K562 (cell line): Measurements from ENCODE around the gene THSD8. TPM values are rescaled to one million over a fixed set of nuclear protein-coding genes. Genes with fewer than 3 reads are reported as not detected.

Experiments used
- ATAC-seq: fragments of 200-7000 bp; cut with Tn5 transposase; 3 replicates; pipeline ENCODE4 v1.9.1; 2020; ENCODE audit warnings: moderate library complexity
- BruUV-seq: library from RNA; stranded (reverse); fragments of 400-500 nt; replicated peaks from 2 replicates; lab custom pipeline; 2021; lab: Mats Ljungman, UMichigan
- CTCF ChIA-PET: fragments of 300-600 bp; formaldehyde crosslinking; extraction: SDS; loops from one replicate; lab custom pipeline; 2021; ENCODE audit warnings: low intra/inter-chr PET ratio; lab: Yijun Ruan, JAX
- POLR2A ChIA-PET: fragments of 300-600, 350-650 bp; sonication (Branson Sonifier 250); formaldehyde crosslinking; extraction: SDS; loops from one replicate; lab custom pipeline; 2021; ENCODE audit warnings: antibody characterized with exemption, inconsistent platforms; lab: Yijun Ruan, JAX
- DNase-seq, 4 experiments: peaks; one replicate each; pipeline versions ENCODE4 v3.0.0 to v3.0.0-alpha.2; 2011 to 2018; ENCODE audit warnings: low spot score in 3 of 4, mixed read lengths in 3 of 4; ENCODE audit errors: extremely low read depth in 1 of 4
- FAIRE-seq: peaks from 2 replicates; lab custom pipeline; 2011; peaks lifted over from hg19 to GRCh38; lab: Jason Lieb, UNC
- H2AFZ ChIP-seq: 2 replicates; pipeline ENCODE4 v1.6.0; 2011; ENCODE audit warnings: low read depth, low read length, control low read depth, inconsistent platforms
- H3K27ac ChIP-seq: fragments of 200-600 bp; 3 replicates; pipeline ENCODE4 v1.8.0; 2011; ENCODE audit warnings: low read depth, mild to moderate bottlenecking, control low read depth, inconsistent platforms, low read length, moderate library complexity, mixed read lengths; ENCODE audit errors: extremely low read depth
- H3K27me3 ChIP-seq, 2 experiments: fragments of 300-600 bp in 1 of 2; 2 replicates in 1 of 2; 3 replicates in 1 of 2; pipeline versions ENCODE4 v1.6.0 to v1.8.0; 2011; ENCODE audit warnings: inconsistent platforms in 2 of 2, low read length in 2 of 2, mild to moderate bottlenecking in 1 of 2, mixed read lengths in 1 of 2, moderate library complexity in 1 of 2; ENCODE audit not compliant: control insufficient read depth in 2 of 2, insufficient read depth in 2 of 2
- H3K36me3 ChIP-seq: fragments of 300-600 bp; 3 replicates; pipeline ENCODE4 v1.8.0; 2011; ENCODE audit warnings: mild to moderate bottlenecking, low read length, inconsistent platforms; ENCODE audit not compliant: control insufficient read depth, insufficient read depth
- H3K4me1 ChIP-seq, 2 experiments: fragments of 200-600 bp in 1 of 2; replicated peaks in 1 of 2; 2 replicates in 1 of 2; 3 replicates in 1 of 2; pipeline versions ENCODE4 v1.5.1 to v1.8.0; 2011; ENCODE audit warnings: inconsistent platforms in 2 of 2, low read length in 2 of 2, mild to moderate bottlenecking in 1 of 2, mixed read lengths in 1 of 2, moderate library complexity in 1 of 2; ENCODE audit not compliant: control insufficient read depth in 2 of 2, insufficient read depth in 2 of 2
- H3K4me2 ChIP-seq: 2 replicates; pipeline ENCODE4 v1.6.1; 2011; ENCODE audit warnings: low read length, control low read depth, inconsistent platforms, mixed read lengths; ENCODE audit not compliant: insufficient read depth
- H3K4me3 ChIP-seq: fragments of 200-600 bp; sonication (generic), shearing (Covaris generic); 2 replicates; pipeline ENCODE4 v1.5.1; 2016; ENCODE audit warnings: control low read depth, inconsistent platforms
- H3K79me2 ChIP-seq: fragments of 200-600 bp; 3 replicates; pipeline ENCODE4 v1.8.0; 2011; ENCODE audit warnings: low read length, inconsistent platforms; ENCODE audit not compliant: control insufficient read depth, insufficient read depth
- H3K9ac ChIP-seq, 2 experiments: 2 replicates each; pipeline versions ENCODE4 v1.6.0 to v1.6.1; 2011; ENCODE audit warnings: low read depth in 2 of 2, low read length in 2 of 2, control low read depth in 1 of 2, inconsistent platforms in 1 of 2, mild to moderate bottlenecking in 1 of 2, mixed read lengths in 1 of 2; ENCODE audit not compliant: insufficient read depth in 1 of 2
- H3K9me1 ChIP-seq: one replicate; pipeline ENCODE4 v1.6.0; 2011; ENCODE audit warnings: inconsistent platforms, mild to moderate bottlenecking, low read length, moderate library complexity; ENCODE audit not compliant: control insufficient read depth, insufficient read depth
- H3K9me3 ChIP-seq: replicated peaks from 2 replicates; pipeline ENCODE4 v1.5.1; 2011; ENCODE audit warnings: low read depth, low read length, inconsistent platforms; ENCODE audit not compliant: control insufficient read depth, insufficient read depth
- H4K20me1 ChIP-seq: replicated peaks from 2 replicates; pipeline ENCODE4 v1.6.1; 2011; ENCODE audit warnings: low read length, inconsistent platforms, mixed read lengths; ENCODE audit not compliant: control insufficient read depth, insufficient read depth
- BHLHE40 ChIP-seq: IDR thresholded peaks from 2 replicates; pipeline ENCODE4 v1.6.1; 2011; ENCODE audit warnings: low read length, improper control_type of control experiment
- CEBPB ChIP-seq: fragments of 450-650 bp; IDR thresholded peaks from 2 replicates; pipeline ENCODE4 v1.6.1; 2016; ENCODE audit warnings: missing genetic modification characterization, missing compliant biosample characterization
- HDGF ChIP-seq: fragments of 450-650 bp; IDR thresholded peaks from 2 replicates; pipeline ENCODE4 v1.6.1; 2016
- HNRNPUL1 ChIP-seq: fragments of 200-400 bp; formaldehyde crosslinking; IDR thresholded peaks from 2 replicates; pipeline ENCODE4 v1.6.1; 2017; ENCODE audit warnings: low read length
- IRF2 ChIP-seq: sonication (generic); formaldehyde crosslinking; IDR thresholded peaks from 2 replicates; pipeline ENCODE4 v1.8.1; 2022; ENCODE audit warnings: mild to moderate bottlenecking, missing genetic modification reagents
- SAFB2 ChIP-seq: fragments of 200-400 bp; formaldehyde crosslinking; IDR thresholded peaks from 2 replicates; pipeline ENCODE4 v1.6.1; 2018; ENCODE audit warnings: borderline replicate concordance, low read length, low read depth, moderate library complexity; ENCODE audit not compliant: severe bottlenecking
- SMARCA5 ChIP-seq: fragments of 450-650 bp; IDR thresholded peaks from 2 replicates; pipeline ENCODE4 v1.6.1; 2016
- ZC3H11A ChIP-seq: IDR thresholded peaks from 2 replicates; pipeline ENCODE4 v1.6.1; 2012; ENCODE audit warnings: low read depth, low read length, improper control_type of control experiment
- WGBS: fragments of 100-300 bp; shearing (Covaris generic); methylation state at CpG from one replicate; pipeline ENCODE4 v1.1.6; 2016; ENCODE audit warnings: low coverage, mixed read lengths; ENCODE audit not compliant: insufficient coverage; ENCODE audit errors: missing lambda C conversion rate; 5-methylcytosine and 5-hydroxymethylcytosine counted together
- in situ Hi-C: fragments of 300-500 bp; cut with MboI; formaldehyde crosslinking; loops from 4 replicates; pipeline ENCODE4 v1.15.0; 2018; ENCODE audit warnings: inconsistent platforms, mixed read lengths
- intact Hi-C: fragments of 100-400 bp; cut with micrococcal nuclease; formaldehyde crosslinking; loops from 2 replicates; pipeline ENCODE4 v1.14.2; 2022
- polyA plus RNA-seq, 8 experiments: library from polyadenylated mRNA; depleted of rRNA in 4 of 8; stranded (reverse) in 5 of 8; unstranded in 3 of 8; fragments of >200 nt; fragmentation: Nextera tagmentation in 2 of 8; fragmentation: Illumina TruSeq in 1 of 8; extraction: Ambion mirVana in 2 of 8; extraction: Trizol in 1 of 8; gene quantifications; 2 replicates each; pipeline versions ENCODE4 v1.2.1 to v1.2.3, GENCODE V29; 2011 to 2014; ENCODE audit warnings: inconsistent platforms in 1 of 8, missing spikeins in 1 of 8
- total RNA-seq, 7 experiments: library from RNA; depleted of rRNA in 6 of 7; stranded (reverse); fragments of >200 nt in 6 of 7; fragmentation: Illumina TruSeq in 2 of 7; extraction: Trizol in 2 of 7; gene quantifications; 2 replicates each; pipeline versions ENCODE4 v1.2.1 to v1.2.3, GENCODE V29; 2011 to 2021; ENCODE audit warnings: low replicate concordance in 1 of 7
- TF ChIP-seq, protein P1 (sequence below), 3 experiments: fragments of 200-800 bp in 1 of 3; fragments of 250-450 bp in 1 of 3; fragments of 450-650 bp in 1 of 3; sonication (Bioruptor Pico) in 1 of 3; sonication (Bioruptor generic) in 1 of 3; formaldehyde crosslinking in 1 of 3; IDR thresholded peaks; 2 replicates each; pipeline versions ENCODE4 v1.6.1 to v1.8.0; 2016 to 2022; ENCODE audit warnings: mild to moderate bottlenecking in 2 of 3, missing genetic modification characterization in 2 of 3, missing compliant biosample characterization in 1 of 3, moderate library complexity in 1 of 3

THSD8 gene
- total and polyA plus RNA-seq, 9 of the 15 experiments (the other 6 are each of a cell fraction or from before 2014, with no cell fraction given): 8.4 to 42.4 (median 19.9) TPM; not detected in 2

- TF ChIP-seq, protein P1, sequence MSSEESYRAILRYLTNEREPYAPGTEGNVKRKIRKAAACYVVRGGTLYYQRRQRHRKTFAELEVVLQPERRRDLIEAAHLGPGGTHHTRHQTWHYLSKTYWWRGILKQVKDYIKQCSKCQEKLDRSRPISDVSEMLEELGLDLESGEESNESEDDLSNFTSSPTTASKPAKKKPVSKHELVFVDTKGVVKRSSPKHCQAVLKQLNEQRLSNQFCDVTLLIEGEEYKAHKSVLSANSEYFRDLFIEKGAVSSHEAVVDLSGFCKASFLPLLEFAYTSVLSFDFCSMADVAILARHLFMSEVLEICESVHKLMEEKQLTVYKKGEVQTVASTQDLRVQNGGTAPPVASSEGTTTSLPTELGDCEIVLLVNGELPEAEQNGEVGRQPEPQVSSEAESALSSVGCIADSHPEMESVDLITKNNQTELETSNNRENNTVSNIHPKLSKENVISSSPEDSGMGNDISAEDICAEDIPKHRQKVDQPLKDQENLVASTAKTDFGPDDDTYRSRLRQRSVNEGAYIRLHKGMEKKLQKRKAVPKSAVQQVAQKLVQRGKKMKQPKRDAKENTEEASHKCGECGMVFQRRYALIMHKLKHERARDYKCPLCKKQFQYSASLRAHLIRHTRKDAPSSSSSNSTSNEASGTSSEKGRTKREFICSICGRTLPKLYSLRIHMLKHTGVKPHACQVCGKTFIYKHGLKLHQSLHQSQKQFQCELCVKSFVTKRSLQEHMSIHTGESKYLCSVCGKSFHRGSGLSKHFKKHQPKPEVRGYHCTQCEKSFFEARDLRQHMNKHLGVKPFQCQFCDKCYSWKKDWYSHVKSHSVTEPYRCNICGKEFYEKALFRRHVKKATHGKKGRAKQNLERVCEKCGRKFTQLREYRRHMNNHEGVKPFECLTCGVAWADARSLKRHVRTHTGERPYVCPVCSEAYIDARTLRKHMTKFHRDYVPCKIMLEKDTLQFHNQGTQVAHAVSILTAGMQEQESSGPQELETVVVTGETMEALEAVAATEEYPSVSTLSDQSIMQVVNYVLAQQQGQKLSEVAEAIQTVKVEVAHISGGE (CRISPR knock-in tag; IDR thresholded peaks at IDR 0.05): 0 out of 6 replicates have a peak, but pooled peaks of 1 of the 3 experiments have one; percentile 28
Observed at GRCh38 chr19:12802267-12803106, 618 bp downstream of the THSD8 start (continued).

DNA sequence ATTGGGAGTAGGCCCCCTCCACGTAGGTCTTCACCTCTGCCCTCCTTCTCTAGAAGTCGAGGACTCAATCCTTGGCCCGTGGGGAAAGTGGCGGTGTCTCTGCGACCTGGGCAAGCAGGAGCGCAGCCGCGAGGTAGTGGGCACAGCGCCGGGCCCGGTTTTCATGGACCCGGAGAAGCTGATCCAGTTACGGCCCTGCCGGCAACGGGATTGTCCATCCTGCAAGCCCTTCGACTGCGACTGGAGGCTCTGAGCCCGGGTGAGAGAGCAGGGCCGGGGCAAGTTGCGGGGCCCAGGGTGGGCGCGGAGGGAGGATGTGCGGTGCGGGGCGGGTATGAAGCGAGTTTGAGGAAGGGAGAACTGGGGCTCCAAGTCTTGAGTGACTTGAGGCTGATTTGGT is 2.2 kb downstream of the THSD8 start:
- Histone ChIP-seq H3K4me3 (no peak overlapping the region), H3K27ac (no peak overlapping the region), H3K4me2 (no peak overlapping the region), H3K9ac (peak overlapping the region in 1 of 2 experiments; percentile 40; a peak in 1 of 4 replicates), H3K9me1 (no peaks in the 10 kb centered on the region), H2AFZ (no peak overlapping the region), H4K20me1 (no peaks in the 10 kb centered on the region), H3K36me3 (peaks cover 32% of the 10 kb centered on the region; the same call in 2 of the 3 replicates), H3K9me3 (no peaks in the 10 kb centered on the region), H3K79me2 (peaks cover 41% of the 10 kb centered on the region), H3K4me1 (peaks cover 25 to 67% of the 10 kb centered on the region in 2 experiments; a peak in 4 of 5 replicates), H3K27me3 (no peaks in the 10 kb centered on the region)
- no peak for DNase-seq
- no peak for FAIRE-seq
- in situ Hi-C loops: no loop called here
- no peak for ATAC-seq
- CTCF ChIA-PET: no interaction called here
- WGBS: 88% methylated on average over 17 of the region's 26 CpGs
- POLR2A ChIA-PET: interaction anchor here (0.6 to 2.5 kb wide), 4 partner anchors 11 to 348 kb away, joined by 4 to 29 read pairs (median 4); partner anchors contain the start of gene JUNB
- BruUV-seq: no TSS peak
- intact Hi-C loops: no loop called here
- TF ChIP-seq CEBPB (tag) (no peak), BHLHE40 (no peak), HNRNPUL1 (no peak), IRF2 (CRISPR knock-in tag) (no peak), SAFB2 (no peak), SMARCA5 (no peak), HDGF (no peak), ZC3H11A (no peak)
